ENCODE results near the gene DSE.

DSE gene

GRCh38 chr6:116326181-116326671 is 44.5 kb upstream of the DSE start:
- H3K4me3 ChIP-seq (ENCODE audit: insufficient read depth in 1 of 2, low read depth in 1 of 2, low read length in 2 of 2): no peak overlapping the region
- H3K27ac ChIP-seq (ENCODE audit: low read length, poor library complexity, severe bottlenecking): no peak overlapping the region
- peak overlapping the region in 1 of 2 experiments; percentile 57 for H3K18ac ChIP-seq (ENCODE audit: low read depth in 1 of 2, low read length in 2 of 2)
- peak overlapping the region; percentile 46 for H3K9ac ChIP-seq (ENCODE audit: low read length)
- no peak overlapping the region for H3K23ac ChIP-seq (ENCODE audit: low read length in 2 of 2)
- H4K8ac ChIP-seq (ENCODE audit: low read length): no peak overlapping the region
- no peak overlapping the region for H3K4me2 ChIP-seq (ENCODE audit: low read length, poor library complexity, severe bottlenecking)
- no peak overlapping the region for H2BK15ac ChIP-seq (ENCODE audit: low read depth, poor library complexity, severe bottlenecking)
- H2BK12ac ChIP-seq (ENCODE audit: low read length in 2 of 2): peak overlapping the region in 1 of 2 experiments; percentile 63
- H3K4ac ChIP-seq (ENCODE audit: low read depth in 1 of 2, low read length in 2 of 2): no peak overlapping the region
- WGBS: 100% methylated on average over 4 of the region's 7 CpGs
- no peak overlapping the region for H2BK5ac ChIP-seq (ENCODE audit: low read depth, low read length, poor library complexity, severe bottlenecking)
- no peak for DNase-seq
- no peaks in the 10 kb centered on the region for H3K27me3 ChIP-seq (ENCODE audit: control insufficient read depth in 1 of 2, insufficient read depth in 1 of 2, low read length in 2 of 2)
- no peak overlapping the region for H2AK5ac ChIP-seq (ENCODE audit: low read length, severe bottlenecking)
- no peak overlapping the region for H3K14ac ChIP-seq (ENCODE audit: low read length in 2 of 2)
- no peaks in the 10 kb centered on the region for H3K4me1 ChIP-seq (ENCODE audit: control insufficient read depth, insufficient read depth, low read depth, low read length)
- no peaks in the 10 kb centered on the region for H3K36me3 ChIP-seq (ENCODE audit: control insufficient read depth in 1 of 2, insufficient read depth in 2 of 2, low read depth in 1 of 2, low read length in 2 of 2)
- no peak overlapping the region for H2AFZ ChIP-seq (ENCODE audit: low read depth, low read length)
- no peak overlapping the region for H2BK120ac ChIP-seq (ENCODE audit: low read depth, low read length)
- no peak overlapping the region for H4K91ac ChIP-seq (ENCODE audit: low read length)
- H3K79me1 ChIP-seq (replicated peaks; ENCODE audit: low read length, poor library complexity, severe bottlenecking): peaks cover 3% of the 10 kb centered on the region
- no peaks in the 10 kb centered on the region for H3K9me3 ChIP-seq (ENCODE audit: control insufficient read depth, low read length)

- Histone ChIP-seq H2BK5ac (ENCODE audit: low read depth, low read length, poor library complexity, severe bottlenecking) (no peak overlapping the region), H3K27ac (ENCODE audit: low read length, poor library complexity, severe bottlenecking) (no peak overlapping the region), H2BK15ac (ENCODE audit: low read depth, poor library complexity, severe bottlenecking) (no peak overlapping the region), H3K4me3 (ENCODE audit: insufficient read depth in 1 of 2, low read depth in 1 of 2, low read length in 2 of 2) (no peak overlapping the region), H3K18ac (ENCODE audit: low read depth in 1 of 2, low read length in 2 of 2) (no peak overlapping the region), H2AK5ac (ENCODE audit: low read length, severe bottlenecking) (no peak overlapping the region), H4K8ac (ENCODE audit: low read length) (no peak overlapping the region), H3K9me3 (ENCODE audit: control insufficient read depth, low read length) (no peaks in the 10 kb centered on the region), H3K14ac (ENCODE audit: low read length in 2 of 2) (no peak overlapping the region), H3K4me2 (ENCODE audit: low read length, poor library complexity, severe bottlenecking) (no peak overlapping the region), H3K23ac (ENCODE audit: low read length in 2 of 2) (no peak overlapping the region), H3K27me3 (ENCODE audit: control insufficient read depth in 1 of 2, insufficient read depth in 1 of 2, low read length in 2 of 2) (no peaks in the 10 kb centered on the region), H2BK12ac (ENCODE audit: low read length in 2 of 2) (no peak overlapping the region), H3K4me1 (ENCODE audit: control insufficient read depth, insufficient read depth, low read depth, low read length) (no peaks in the 10 kb centered on the region), H2BK120ac (ENCODE audit: low read depth, low read length) (no peak overlapping the region), H3K79me1 (replicated peaks; ENCODE audit: low read length, poor library complexity, severe bottlenecking) (peaks cover 3% of the 10 kb centered on the region), H3K36me3 (ENCODE audit: control insufficient read depth in 1 of 2, insufficient read depth in 2 of 2, low read depth in 1 of 2, low read length in 2 of 2) (no peaks in the 10 kb centered on the region), H2AFZ (ENCODE audit: low read depth, low read length) (no peak overlapping the region), H3K9ac (ENCODE audit: low read length) (peak overlapping the region; percentile 46), H4K91ac (ENCODE audit: low read length) (no peak overlapping the region), H3K4ac (ENCODE audit: low read depth in 1 of 2, low read length in 2 of 2) (peak overlapping the region in 1 of 2 experiments; percentile 37)
- WGBS: 97% methylated on average over 3 of the region's 4 CpGs
- no peak for DNase-seq
These were observed 43.8 kb upstream of the DSE start for GRCh38 chr6:116326996-116327395.

GRCh38 chr6:116327803-116328527 is 42.8 kb upstream of the DSE start:
- no peaks in the 10 kb centered on the region for H3K36me3 ChIP-seq (ENCODE audit: control insufficient read depth in 1 of 2, insufficient read depth in 2 of 2, low read depth in 1 of 2, low read length in 2 of 2)
- no peak overlapping the region for H2AK5ac ChIP-seq (ENCODE audit: low read length, severe bottlenecking)
- H2BK5ac ChIP-seq (ENCODE audit: low read depth, low read length, poor library complexity, severe bottlenecking): no peak overlapping the region
- 40% methylated on average over 5 of the region's 6 CpGs for WGBS
- no peak overlapping the region for H4K91ac ChIP-seq (ENCODE audit: low read length)
- H2BK15ac ChIP-seq (ENCODE audit: low read depth, poor library complexity, severe bottlenecking): no peak overlapping the region
- H2BK120ac ChIP-seq (ENCODE audit: low read depth, low read length): no peak overlapping the region
- no peak overlapping the region for H3K23ac ChIP-seq (ENCODE audit: low read length in 2 of 2)
- no peak overlapping the region for H3K14ac ChIP-seq (ENCODE audit: low read length in 2 of 2)
- no peak overlapping the region for H2AFZ ChIP-seq (ENCODE audit: low read depth, low read length)
- peak overlapping the region in 1 of 2 experiments; percentile 89 for H3K18ac ChIP-seq (ENCODE audit: low read depth in 1 of 2, low read length in 2 of 2)
- no peak overlapping the region for H4K8ac ChIP-seq (ENCODE audit: low read length)
- no peak overlapping the region for H2BK12ac ChIP-seq (ENCODE audit: low read length in 2 of 2)
- H3K4ac ChIP-seq (ENCODE audit: low read depth in 1 of 2, low read length in 2 of 2): peak overlapping the region in 1 of 2 experiments; percentile 49
- no peak overlapping the region for H3K4me2 ChIP-seq (ENCODE audit: low read length, poor library complexity, severe bottlenecking)
- DNase-seq: peak; percentile 65
- H3K4me1 ChIP-seq (ENCODE audit: control insufficient read depth, insufficient read depth, low read depth, low read length): no peaks in the 10 kb centered on the region
- peaks cover 3% of the 10 kb centered on the region for H3K79me1 ChIP-seq (replicated peaks; ENCODE audit: low read length, poor library complexity, severe bottlenecking)
- no peak overlapping the region for H3K4me3 ChIP-seq (ENCODE audit: insufficient read depth in 1 of 2, low read depth in 1 of 2, low read length in 2 of 2)
- no peak overlapping the region for H3K27ac ChIP-seq (ENCODE audit: low read length, poor library complexity, severe bottlenecking)
- no peaks in the 10 kb centered on the region for H3K9me3 ChIP-seq (ENCODE audit: control insufficient read depth, low read length)
- H3K9ac ChIP-seq (ENCODE audit: low read length): peak overlapping the region; percentile 19
- H3K27me3 ChIP-seq (ENCODE audit: control insufficient read depth in 1 of 2, insufficient read depth in 1 of 2, low read length in 2 of 2): no peaks in the 10 kb centered on the region

- Histone ChIP-seq H2AK5ac (ENCODE audit: low read length, severe bottlenecking) (no peak overlapping the region), H3K9me3 (ENCODE audit: control insufficient read depth, low read length) (no peaks in the 10 kb centered on the region), H3K4me2 (ENCODE audit: low read length, poor library complexity, severe bottlenecking) (no peak overlapping the region), H3K4me3 (ENCODE audit: insufficient read depth in 1 of 2, low read depth in 1 of 2, low read length in 2 of 2) (no peak overlapping the region), H3K18ac (ENCODE audit: low read depth in 1 of 2, low read length in 2 of 2) (peak overlapping the region in 1 of 2 experiments; percentile 89), H3K79me1 (replicated peaks; ENCODE audit: low read length, poor library complexity, severe bottlenecking) (peaks cover 3% of the 10 kb centered on the region), H3K27ac (ENCODE audit: low read length, poor library complexity, severe bottlenecking) (no peak overlapping the region), H3K14ac (ENCODE audit: low read length in 2 of 2) (no peak overlapping the region), H3K4me1 (ENCODE audit: control insufficient read depth, insufficient read depth, low read depth, low read length) (no peaks in the 10 kb centered on the region), H2AFZ (ENCODE audit: low read depth, low read length) (no peak overlapping the region), H2BK15ac (ENCODE audit: low read depth, poor library complexity, severe bottlenecking) (no peak overlapping the region), H4K8ac (ENCODE audit: low read length) (no peak overlapping the region), H2BK12ac (ENCODE audit: low read length in 2 of 2) (no peak overlapping the region), H3K23ac (ENCODE audit: low read length in 2 of 2) (no peak overlapping the region), H3K27me3 (ENCODE audit: control insufficient read depth in 1 of 2, insufficient read depth in 1 of 2, low read length in 2 of 2) (no peaks in the 10 kb centered on the region), H2BK5ac (ENCODE audit: low read depth, low read length, poor library complexity, severe bottlenecking) (no peak overlapping the region), H4K91ac (ENCODE audit: low read length) (no peak overlapping the region), H3K9ac (ENCODE audit: low read length) (peak overlapping the region; percentile 19), H3K36me3 (ENCODE audit: control insufficient read depth in 1 of 2, insufficient read depth in 2 of 2, low read depth in 1 of 2, low read length in 2 of 2) (no peaks in the 10 kb centered on the region), H3K4ac (ENCODE audit: low read depth in 1 of 2, low read length in 2 of 2) (no peak overlapping the region), H2BK120ac (ENCODE audit: low read depth, low read length) (no peak overlapping the region)
- WGBS: no CpG with 5 or more reads among the region's 1 CpG
- DNase-seq: peak; percentile 33
These were observed 42.2 kb upstream of the DSE start for GRCh38 chr6:116328528-116328903.

All from mesenchymal stem cell (in vitro differentiated cells and primary cell).